GM19099 (cell line): ENCODE measurements around the gene FOXN3.

ENCODE experiments used
- POLR2A ChIP-seq: IDR thresholded peaks from 3 replicates; pipeline ENCODE4 v1.6.1; 2011; ENCODE audit warnings: low read depth; ENCODE audit not compliant: insufficient read length; ENCODE audit errors: extremely low read depth

Gene FOXN3

GRCh38 chr14:89267656-89268055 lies 149.4 kb downstream of the FOXN3 start:
- no peak for TF ChIP-seq POLR2A

- no peak for TF ChIP-seq POLR2A
These were observed 149.9 kb downstream of the FOXN3 start for GRCh38 chr14:89267163-89267562.

GRCh38 chr14:89266754-89267153 lies 150.3 kb downstream of the FOXN3 start:
- no peak for TF ChIP-seq POLR2A

- TF ChIP-seq POLR2A: no peak
These were observed 151.8 kb downstream of the FOXN3 start for GRCh38 chr14:89265234-89265633.

- no peak for TF ChIP-seq POLR2A
These were observed 152.7 kb downstream of the FOXN3 start for GRCh38 chr14:89264196-89264800.

GRCh38 chr14:89262041-89262440 lies 155.0 kb downstream of the FOXN3 start:
- no peak for TF ChIP-seq POLR2A

GRCh38 chr14:89260898-89261297 lies 156.1 kb downstream of the FOXN3 start:
- TF ChIP-seq POLR2A: no peak

- TF ChIP-seq POLR2A: no peak
These were observed 157.0 kb downstream of the FOXN3 start for GRCh38 chr14:89259951-89260609.

GRCh38 chr14:89258728-89259273 lies 158.2 kb downstream of the FOXN3 start:
- no peak for TF ChIP-seq POLR2A

- TF ChIP-seq POLR2A: no peak
These were observed 160.1 kb downstream of the FOXN3 start for GRCh38 chr14:89256951-89257350.

- TF ChIP-seq POLR2A: no peak
These were observed 160.8 kb downstream of the FOXN3 start for GRCh38 chr14:89256283-89256682.

GRCh38 chr14:89255852-89256251 lies 161.2 kb downstream of the FOXN3 start:
- TF ChIP-seq POLR2A: no peak

GRCh38 chr14:89255012-89255411 lies 162.0 kb downstream of the FOXN3 start:
- no peak for TF ChIP-seq POLR2A

- no peak for TF ChIP-seq POLR2A
These were observed 162.7 kb downstream of the FOXN3 start for GRCh38 chr14:89254166-89254909.

GRCh38 chr14:89252887-89253532 lies 164.0 kb downstream of the FOXN3 start:
- TF ChIP-seq POLR2A: no peak

- TF ChIP-seq POLR2A: no peak
These were observed 166.0 kb downstream of the FOXN3 start for GRCh38 chr14:89251061-89251460.
